ENCODE results near the gene SPATA3.

Gene SPATA3

GRCh38 chr2:231011526-231011925 is 15.6 kb downstream of the SPATA3 start:
- no peaks in the 10 kb centered on the region for H3K36me3 ChIP-seq (ENCODE audit: insufficient read depth, low read length)
- no peaks in the 10 kb centered on the region for H4K20me1 ChIP-seq (ENCODE audit: insufficient read depth, low read length)
- H3K9ac ChIP-seq (ENCODE audit: low read length): no peak overlapping the region
- no peak for TF ChIP-seq EZH2 (IDR thresholded peaks at IDR 0.05; ENCODE audit: borderline replicate concordance, low read length)
- TF ChIP-seq CTCF (IDR thresholded peaks at IDR 0.05; ENCODE audit: low read length): no peak
- peaks cover 4% of the 10 kb centered on the region; the same call in 1 of the 2 replicates for H3K27me3 ChIP-seq (ENCODE audit: insufficient read depth, low read length)
- H3K4me3 ChIP-seq (ENCODE audit: low read depth, low read length, poor library complexity, severe bottlenecking): no peak overlapping the region
- no peak overlapping the region for H3K4me2 ChIP-seq (ENCODE audit: low read length)
- H2AFZ ChIP-seq (ENCODE audit: low read length): no peak overlapping the region
- no peaks in the 10 kb centered on the region for H3K4me1 ChIP-seq (ENCODE audit: insufficient read depth, low read length, severe bottlenecking)
- no peak overlapping the region for H3K27ac ChIP-seq (ENCODE audit: low read depth, low read length, poor library complexity, severe bottlenecking)
- no peaks in the 10 kb centered on the region for H3F3A ChIP-seq (ENCODE audit: insufficient read depth, low read length)
- no peaks in the 10 kb centered on the region for H3K9me3 ChIP-seq (ENCODE audit: low read length)
- H3K79me2 ChIP-seq (ENCODE audit: insufficient read depth, low read length): no peaks in the 10 kb centered on the region
- H3K9me2 ChIP-seq (ENCODE audit: low read depth, low read length): no peaks in the 10 kb centered on the region

GRCh38 chr2:231012463-231012862 is 16.5 kb downstream of the SPATA3 start:
- Histone ChIP-seq H3K9me2 (ENCODE audit: low read depth, low read length) (no peaks in the 10 kb centered on the region), H4K20me1 (ENCODE audit: insufficient read depth, low read length) (no peaks in the 10 kb centered on the region), H3K27ac (ENCODE audit: low read depth, low read length, poor library complexity, severe bottlenecking) (no peak overlapping the region), H3K27me3 (ENCODE audit: insufficient read depth, low read length) (peaks cover 4% of the 10 kb centered on the region; the same call in 1 of the 2 replicates), H3K79me2 (ENCODE audit: insufficient read depth, low read length) (no peaks in the 10 kb centered on the region), H3K4me2 (ENCODE audit: low read length) (no peak overlapping the region), H3K9ac (ENCODE audit: low read length) (no peak overlapping the region), H2AFZ (ENCODE audit: low read length) (no peak overlapping the region), H3K9me3 (ENCODE audit: low read length) (no peaks in the 10 kb centered on the region), H3K4me3 (ENCODE audit: low read depth, low read length, poor library complexity, severe bottlenecking) (no peak overlapping the region), H3K4me1 (ENCODE audit: insufficient read depth, low read length, severe bottlenecking) (no peaks in the 10 kb centered on the region), H3F3A (ENCODE audit: insufficient read depth, low read length) (no peaks in the 10 kb centered on the region), H3K36me3 (ENCODE audit: insufficient read depth, low read length) (no peaks in the 10 kb centered on the region)
- TF ChIP-seq EZH2 (IDR thresholded peaks at IDR 0.05; ENCODE audit: borderline replicate concordance, low read length) (no peak), CTCF (IDR thresholded peaks at IDR 0.05; ENCODE audit: low read length) (no peak)

- H3K27ac ChIP-seq (ENCODE audit: low read depth, low read length, poor library complexity, severe bottlenecking): no peak overlapping the region
- H3K4me3 ChIP-seq (ENCODE audit: low read depth, low read length, poor library complexity, severe bottlenecking): no peak overlapping the region
- H3K4me1 ChIP-seq (ENCODE audit: insufficient read depth, low read length, severe bottlenecking): no peaks in the 10 kb centered on the region
- H3F3A ChIP-seq (ENCODE audit: insufficient read depth, low read length): no peaks in the 10 kb centered on the region
- no peaks in the 10 kb centered on the region for H3K9me2 ChIP-seq (ENCODE audit: low read depth, low read length)
- H4K20me1 ChIP-seq (ENCODE audit: insufficient read depth, low read length): no peaks in the 10 kb centered on the region
- no peaks in the 10 kb centered on the region for H3K36me3 ChIP-seq (ENCODE audit: insufficient read depth, low read length)
- H3K9me3 ChIP-seq (ENCODE audit: low read length): no peaks in the 10 kb centered on the region
- H3K79me2 ChIP-seq (ENCODE audit: insufficient read depth, low read length): no peaks in the 10 kb centered on the region
- TF ChIP-seq CTCF (IDR thresholded peaks at IDR 0.05; ENCODE audit: low read length) (no peak), EZH2 (IDR thresholded peaks at IDR 0.05; ENCODE audit: borderline replicate concordance, low read length) (no peak)
- no peak overlapping the region for H2AFZ ChIP-seq (ENCODE audit: low read length)
- H3K4me2 ChIP-seq (ENCODE audit: low read length): no peak overlapping the region
- H3K9ac ChIP-seq (ENCODE audit: low read length): no peak overlapping the region
- peaks cover 4% of the 10 kb centered on the region; the same call in 1 of the 2 replicates for H3K27me3 ChIP-seq (ENCODE audit: insufficient read depth, low read length)
Measured at GRCh38 chr2:231013820-231014219, 17.9 kb downstream of the SPATA3 start.

All from OCI-LY1 (cell line).